Measurements from ENCODE around the gene CHST3.

The CHST3 gene

DNA sequence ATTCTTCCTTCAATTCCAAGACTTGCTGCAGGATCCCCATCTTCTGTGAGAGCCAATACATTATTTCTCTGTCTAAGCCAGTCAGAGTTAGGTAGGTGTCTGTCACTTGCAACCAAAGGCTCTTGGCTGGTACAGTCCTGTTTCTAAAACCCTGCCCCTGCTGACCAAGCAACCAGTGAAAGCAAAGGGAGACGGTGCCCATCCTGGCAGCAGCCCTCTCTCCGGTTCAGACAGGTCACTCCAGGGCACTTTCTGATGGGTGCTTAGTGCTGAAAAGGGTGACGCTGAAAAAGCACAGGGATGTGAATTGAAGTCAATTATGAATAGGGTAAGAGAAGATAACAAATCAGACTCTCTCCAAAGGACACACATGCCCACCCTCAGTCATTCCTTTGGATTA lies 86.7 kb downstream of the CHST3 start:
- no peak for DNase-seq (ENCODE audit: low read depth in 1 of 2, low spot score in 1 of 2)

DNA sequence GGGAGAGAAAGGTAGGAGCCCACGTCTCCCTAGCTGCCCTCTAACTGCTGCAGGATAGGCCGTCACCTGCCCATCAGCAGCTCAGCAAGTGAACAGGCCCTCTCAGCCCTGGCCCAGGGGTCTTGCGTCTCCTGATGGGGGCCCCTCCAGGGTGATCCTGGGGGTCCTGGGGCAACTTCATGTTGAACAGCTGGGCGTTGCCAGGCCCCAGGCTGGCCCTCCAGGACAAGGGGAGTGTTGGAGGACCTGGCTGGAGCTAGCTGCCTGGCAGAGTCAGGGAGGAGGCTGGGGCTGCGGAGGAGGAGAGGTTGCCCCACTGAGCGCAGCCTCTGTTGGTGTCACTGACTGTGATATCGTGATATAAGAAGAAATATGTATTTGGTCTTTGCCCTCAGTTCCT lies 89.5 kb downstream of the CHST3 start:
- DNase-seq (ENCODE audit: low read depth in 1 of 2, low spot score in 1 of 2): no peak

DNA sequence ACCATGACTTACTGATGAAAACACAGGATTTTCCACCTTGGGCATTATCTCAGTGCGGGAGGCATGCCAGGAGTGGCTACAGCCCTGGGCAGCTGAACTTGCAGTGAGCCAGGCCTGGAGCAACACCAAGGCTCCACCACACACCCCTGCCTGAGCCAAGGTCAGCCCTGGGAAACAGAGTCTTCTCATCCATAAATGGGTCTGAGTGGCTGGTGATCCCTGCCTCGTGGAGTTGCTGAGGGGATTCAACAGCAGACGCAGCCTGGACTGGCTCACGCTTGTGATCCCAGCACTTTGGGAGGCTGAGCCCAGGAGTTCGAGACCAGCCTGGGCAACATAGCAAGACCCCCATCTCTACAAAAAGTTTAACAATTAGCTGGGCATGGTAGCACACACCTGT lies 91.9 kb downstream of the CHST3 start:
- DNase-seq (ENCODE audit: low read depth in 1 of 2, low spot score in 1 of 2): no peak

DNA sequence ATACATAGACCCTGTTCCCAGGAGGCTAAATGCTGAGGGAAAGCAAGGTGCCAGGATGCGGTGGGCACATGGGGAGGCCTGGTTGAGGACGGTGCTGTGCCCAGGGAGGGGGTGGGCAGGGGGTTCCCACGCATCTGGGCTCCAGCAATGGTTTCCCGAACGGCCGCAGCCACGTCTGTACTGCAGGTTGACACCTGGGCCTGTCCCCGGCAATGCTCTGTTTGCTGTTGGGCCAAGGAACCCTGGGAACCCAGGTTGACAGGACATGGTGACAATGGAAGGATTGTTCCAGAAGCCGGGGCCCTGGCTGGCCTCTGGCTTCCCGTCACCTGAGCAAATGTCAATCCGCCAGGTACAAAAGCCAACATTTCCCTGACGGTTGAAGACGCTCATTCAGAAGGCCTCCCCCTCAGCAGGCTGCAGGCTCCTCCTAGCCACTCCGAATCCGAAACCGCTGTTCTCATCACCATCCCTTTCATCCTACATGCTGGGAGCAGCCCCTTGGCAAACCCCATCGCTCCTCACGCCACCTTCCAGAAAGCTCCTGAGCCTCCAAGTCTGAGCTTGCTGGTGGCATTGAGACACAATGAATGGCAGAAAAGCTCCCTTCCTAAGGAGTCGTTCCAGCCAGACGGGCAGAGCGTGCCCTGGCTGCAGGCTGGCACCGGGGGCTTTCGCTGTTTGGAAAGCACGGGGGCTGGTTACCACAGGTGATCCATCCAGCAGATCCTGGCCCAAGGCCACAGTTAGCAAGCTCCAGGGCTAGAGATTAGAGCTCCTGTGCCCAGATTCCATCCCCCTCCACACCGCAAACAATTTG lies 92.9 kb downstream of the CHST3 start:
- DNase-seq (ENCODE audit: low read depth in 1 of 2, low spot score in 1 of 2): no peak

DNA sequence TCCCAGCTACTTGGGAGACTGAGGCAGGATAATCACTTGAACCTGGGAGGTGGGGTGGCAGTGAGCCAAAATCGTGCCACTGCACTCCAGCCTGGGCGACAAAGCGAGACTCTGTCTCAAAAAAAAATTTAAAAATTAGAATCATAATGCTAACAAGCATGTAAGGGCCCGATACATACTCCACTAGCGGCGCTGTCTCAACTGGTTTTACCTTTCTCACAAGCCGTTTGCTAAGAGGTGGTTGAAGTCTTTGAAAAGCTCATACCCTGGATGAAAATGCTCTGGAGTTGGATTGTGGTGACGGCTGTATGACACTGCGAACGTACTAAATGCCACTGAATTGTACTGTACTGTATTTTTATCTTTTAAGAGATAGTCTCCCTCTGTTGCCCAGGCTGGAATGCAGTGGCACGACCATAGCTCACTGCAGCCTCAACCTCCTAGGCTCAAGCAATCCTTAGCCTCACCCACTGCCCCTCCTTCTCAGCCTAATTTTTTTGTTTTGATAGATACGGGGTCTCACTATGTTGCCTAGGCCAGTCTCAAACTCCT lies 94.2 kb downstream of the CHST3 start:
- DNase-seq (ENCODE audit: low read depth in 1 of 2, low spot score in 1 of 2): no peak

DNA sequence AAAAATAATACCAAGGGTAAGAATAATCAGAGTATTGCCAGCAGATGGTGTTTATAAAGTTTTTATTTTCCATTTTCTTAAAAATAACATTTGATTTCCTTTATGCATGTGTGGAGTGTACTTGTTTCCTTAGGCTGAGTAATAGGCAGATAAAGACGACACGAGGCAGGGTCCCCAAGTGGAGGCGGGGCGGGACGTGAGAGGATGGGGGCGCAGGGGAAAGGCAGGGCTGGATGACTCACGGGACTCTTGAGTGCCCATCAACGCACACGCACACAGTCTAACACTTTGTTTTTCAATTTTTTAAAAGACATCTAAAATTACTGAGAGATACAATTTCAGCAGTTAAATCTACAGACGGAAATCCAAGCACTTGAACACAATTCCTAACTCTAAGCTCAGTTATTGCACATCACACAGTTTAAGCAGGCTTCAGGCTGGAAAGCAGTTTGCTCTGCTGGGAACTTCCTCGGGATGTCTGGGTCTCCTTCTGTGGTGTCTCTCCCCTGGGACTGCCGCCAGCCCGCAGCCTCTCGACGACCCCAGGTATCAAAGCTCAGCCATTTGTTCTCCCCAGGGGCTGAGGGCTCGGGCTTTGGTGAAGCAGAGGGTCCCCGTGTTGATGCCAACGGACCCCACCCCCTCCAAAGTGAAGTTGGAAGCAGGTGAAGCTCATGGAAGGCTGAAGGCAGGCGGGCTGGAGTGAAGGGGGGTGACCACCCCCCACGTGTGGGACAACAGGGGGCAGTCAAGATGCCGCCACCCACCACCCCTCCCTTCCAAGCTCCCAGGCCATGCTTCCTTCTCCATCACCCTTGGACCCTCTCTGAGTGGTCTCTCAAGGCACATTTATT lies 95.0 kb downstream of the CHST3 start:
- DNase-seq (ENCODE audit: low read depth in 1 of 2, low spot score in 1 of 2): no peak

DNA sequence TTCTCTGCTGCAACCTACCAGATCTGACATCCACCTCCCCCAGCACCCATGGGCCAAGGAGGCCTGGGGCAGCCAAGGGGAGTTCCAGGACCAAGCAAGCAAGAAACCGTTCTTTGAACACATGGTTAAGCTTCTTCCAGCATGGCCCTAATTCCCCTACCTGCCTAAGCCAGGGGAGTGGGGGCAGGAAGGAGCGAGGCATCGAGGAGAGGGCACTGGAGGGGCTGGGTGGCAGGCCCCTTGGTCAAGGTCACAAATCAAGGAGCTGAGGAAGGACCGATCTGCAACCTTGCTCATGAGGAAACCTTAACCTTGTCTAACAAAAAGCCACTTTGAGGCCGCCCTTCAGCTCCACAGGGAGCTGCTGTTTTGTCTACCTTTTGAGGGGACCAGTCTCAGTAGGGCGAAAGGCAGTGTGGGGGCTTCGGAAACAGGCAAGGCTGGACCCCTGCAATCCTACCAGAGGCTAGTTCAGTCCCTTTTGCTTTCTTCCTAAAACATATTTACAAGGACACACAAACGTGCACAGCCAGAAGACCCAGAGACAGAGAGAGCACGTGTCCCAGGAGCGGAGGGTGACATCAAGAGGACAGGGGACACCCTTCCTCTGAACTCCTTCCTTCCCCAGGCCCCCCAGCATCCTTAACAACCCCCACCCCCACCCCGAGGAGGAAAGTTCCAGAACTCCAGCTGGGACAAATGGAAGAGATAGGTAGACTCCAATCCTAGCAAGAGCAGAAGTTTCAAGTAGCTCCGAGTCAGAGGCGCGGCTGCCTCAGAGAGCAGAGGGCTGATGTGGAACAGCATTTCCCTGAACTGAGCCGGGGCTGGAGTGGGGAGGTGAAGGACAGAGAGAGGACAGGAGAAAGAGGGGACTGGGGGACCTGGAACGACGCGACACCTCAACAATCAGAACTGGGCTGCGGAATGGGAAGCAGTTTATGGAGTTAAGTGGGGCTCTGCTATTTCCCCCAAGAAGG lies 95.9 kb downstream of the CHST3 start:
- no peak for DNase-seq (ENCODE audit: low read depth in 1 of 2, low spot score in 1 of 2)

DNA sequence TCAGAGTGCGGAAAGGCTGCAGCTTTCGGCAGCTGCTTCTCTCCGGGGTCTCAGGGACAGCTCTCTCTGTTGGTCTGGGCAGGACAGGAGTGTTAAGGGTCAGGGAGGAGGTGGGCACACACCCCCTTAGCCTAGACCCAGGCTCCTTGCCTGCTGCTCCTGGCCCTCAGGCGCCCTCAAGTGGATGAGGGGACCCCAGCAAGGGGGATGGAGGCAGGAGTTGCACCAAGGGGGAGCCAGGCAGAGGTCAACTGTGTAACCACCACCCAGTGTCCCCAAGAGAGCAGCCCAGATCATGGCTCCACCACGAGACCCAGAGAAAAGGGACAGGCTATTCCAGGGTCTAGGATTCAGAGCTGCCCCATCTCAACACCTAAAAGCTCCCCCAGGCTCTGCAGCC lies 97.3 kb downstream of the CHST3 start:
- no peak for DNase-seq (ENCODE audit: low read depth in 1 of 2, low spot score in 1 of 2)

DNA sequence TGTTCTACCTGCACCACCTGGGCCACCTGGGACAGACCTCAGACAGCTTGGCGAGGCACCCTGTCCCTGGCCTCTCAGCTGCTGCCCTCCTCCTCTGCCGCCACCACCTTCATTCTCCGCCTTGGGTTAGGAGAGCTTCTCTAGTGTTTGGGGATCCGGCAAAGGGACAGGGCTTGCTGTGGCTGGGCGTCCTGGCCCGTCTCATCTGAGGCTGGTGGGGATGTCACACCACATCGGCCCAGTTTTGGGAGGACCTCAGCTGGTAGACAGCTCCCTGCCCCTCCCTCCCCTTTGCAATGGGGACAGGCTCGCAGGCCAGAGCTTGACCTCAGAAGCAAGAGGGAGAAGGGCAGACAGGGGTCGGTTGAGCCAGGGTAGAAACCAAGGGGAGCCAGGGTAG lies 97.7 kb downstream of the CHST3 start:
- DNase-seq (ENCODE audit: low read depth in 1 of 2, low spot score in 1 of 2): no peak

DNA sequence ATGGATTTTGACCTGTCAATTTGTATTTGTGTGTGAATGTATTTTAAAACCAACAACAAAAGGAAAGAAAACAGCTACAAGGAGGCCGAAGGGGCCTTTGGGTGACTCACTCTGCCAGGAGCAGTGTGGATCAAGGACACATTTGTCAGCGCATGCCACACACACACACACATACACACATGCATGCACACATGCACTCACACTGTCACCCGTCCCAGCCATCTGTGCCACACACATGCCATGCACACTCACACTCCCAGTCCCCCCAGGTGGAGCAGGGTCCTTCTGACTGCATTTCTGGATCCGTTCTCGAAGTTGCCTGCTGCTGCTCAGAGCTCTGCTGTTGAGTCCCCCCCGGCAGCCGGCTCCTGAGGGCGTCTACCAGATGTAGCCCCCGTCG lies 98.2 kb downstream of the CHST3 start:
- no peak for DNase-seq (ENCODE audit: low read depth in 1 of 2, low spot score in 1 of 2)
